ENCODE data around the gene ITPK1.

GRCh38 chr14:93014058-93015023 lies 101.4 kb downstream of the ITPK1 start:
- TF ChIP-seq CTCF (conservative IDR thresholded peaks at IDR 0.05; ENCODE audit: low read depth, low read length), result no peak
- TF ChIP-seq EZH2 (IDR thresholded peaks at IDR 0.05; ENCODE audit: low read length, unreplicated experiment), result no peak
- no peak for TF ChIP-seq EZH2phosphoT487 (IDR thresholded peaks at IDR 0.05; ENCODE audit: borderline replicate concordance, low read length)

All from PC-3 (cell line).